Ishikawa (cell line): ENCODE measurements around the gene DNAJC5.

Source experiments
- CEBPB ChIP-seq: IDR thresholded peaks from 2 replicates; pipeline ENCODE4 v1.6.1; 2012
- CREB1 ChIP-seq: IDR thresholded peaks from 2 replicates; pipeline ENCODE4 v1.6.1; 2012; ENCODE audit warnings: low read depth
- EGR1 ChIP-seq: IDR thresholded peaks from 2 replicates; pipeline ENCODE4 v1.6.1; 2012
- EP300 ChIP-seq: IDR thresholded peaks from 2 replicates; pipeline ENCODE4 v1.6.1; 2012; ENCODE audit warnings: borderline replicate concordance
- FOXM1 ChIP-seq: IDR thresholded peaks from 2 replicates; pipeline ENCODE4 v1.6.1; 2012; ENCODE audit warnings: low read depth, borderline replicate concordance
- MAX ChIP-seq: IDR thresholded peaks from 2 replicates; pipeline ENCODE4 v1.6.1; 2012
- NFIC ChIP-seq: IDR thresholded peaks from 2 replicates; pipeline ENCODE4 v1.6.1; 2012
- RAD21 ChIP-seq: IDR thresholded peaks from 2 replicates; pipeline ENCODE4 v1.6.1; 2012; ENCODE audit warnings: low read depth
- REST ChIP-seq: IDR thresholded peaks from 2 replicates; pipeline ENCODE4 v1.6.1; 2012; ENCODE audit warnings: low read depth, mild to moderate bottlenecking
- TAF1 ChIP-seq: IDR thresholded peaks from 2 replicates; pipeline ENCODE4 v1.6.1; 2012; ENCODE audit warnings: low read depth, mild to moderate bottlenecking
- TCF12 ChIP-seq: IDR thresholded peaks from 2 replicates; pipeline ENCODE4 v1.6.1; 2012; ENCODE audit warnings: low read depth
- TEAD4 ChIP-seq: IDR thresholded peaks from 2 replicates; pipeline ENCODE4 v1.6.1; 2012
- YY1 ChIP-seq: IDR thresholded peaks from 2 replicates; pipeline ENCODE4 v1.6.1; 2012; ENCODE audit warnings: low read depth
- ZBTB7A ChIP-seq: IDR thresholded peaks from 2 replicates; pipeline ENCODE4 v1.6.1; 2012; ENCODE audit warnings: low read depth
- TF ChIP-seq, protein P1 (sequence below): IDR thresholded peaks from 2 replicates; pipeline ENCODE4 v1.6.1; 2012

DNAJC5 gene

GRCh38 chr20:63967330-63968135, 72.6 kb downstream of the DNAJC5 start:
- TF ChIP-seq, protein P1, sequence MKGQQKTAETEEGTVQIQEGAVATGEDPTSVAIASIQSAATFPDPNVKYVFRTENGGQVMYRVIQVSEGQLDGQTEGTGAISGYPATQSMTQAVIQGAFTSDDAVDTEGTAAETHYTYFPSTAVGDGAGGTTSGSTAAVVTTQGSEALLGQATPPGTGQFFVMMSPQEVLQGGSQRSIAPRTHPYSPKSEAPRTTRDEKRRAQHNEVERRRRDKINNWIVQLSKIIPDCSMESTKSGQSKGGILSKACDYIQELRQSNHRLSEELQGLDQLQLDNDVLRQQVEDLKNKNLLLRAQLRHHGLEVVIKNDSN: no peak
- no peak for TF ChIP-seq ZBTB7A
- no peak for TF ChIP-seq TEAD4
- no peak for TF ChIP-seq CREB1
- TF ChIP-seq FOXM1: no peak
- TF ChIP-seq RAD21: no peak
- TF ChIP-seq CEBPB: no peak
- no peak for TF ChIP-seq NFIC
- TF ChIP-seq YY1: no peak
- TF ChIP-seq TCF12: no peak
- TF ChIP-seq EGR1: no peak
- no peak for TF ChIP-seq TAF1
- no peak for TF ChIP-seq MAX
- no peak for TF ChIP-seq EP300
- TF ChIP-seq REST: no peak

DNA sequence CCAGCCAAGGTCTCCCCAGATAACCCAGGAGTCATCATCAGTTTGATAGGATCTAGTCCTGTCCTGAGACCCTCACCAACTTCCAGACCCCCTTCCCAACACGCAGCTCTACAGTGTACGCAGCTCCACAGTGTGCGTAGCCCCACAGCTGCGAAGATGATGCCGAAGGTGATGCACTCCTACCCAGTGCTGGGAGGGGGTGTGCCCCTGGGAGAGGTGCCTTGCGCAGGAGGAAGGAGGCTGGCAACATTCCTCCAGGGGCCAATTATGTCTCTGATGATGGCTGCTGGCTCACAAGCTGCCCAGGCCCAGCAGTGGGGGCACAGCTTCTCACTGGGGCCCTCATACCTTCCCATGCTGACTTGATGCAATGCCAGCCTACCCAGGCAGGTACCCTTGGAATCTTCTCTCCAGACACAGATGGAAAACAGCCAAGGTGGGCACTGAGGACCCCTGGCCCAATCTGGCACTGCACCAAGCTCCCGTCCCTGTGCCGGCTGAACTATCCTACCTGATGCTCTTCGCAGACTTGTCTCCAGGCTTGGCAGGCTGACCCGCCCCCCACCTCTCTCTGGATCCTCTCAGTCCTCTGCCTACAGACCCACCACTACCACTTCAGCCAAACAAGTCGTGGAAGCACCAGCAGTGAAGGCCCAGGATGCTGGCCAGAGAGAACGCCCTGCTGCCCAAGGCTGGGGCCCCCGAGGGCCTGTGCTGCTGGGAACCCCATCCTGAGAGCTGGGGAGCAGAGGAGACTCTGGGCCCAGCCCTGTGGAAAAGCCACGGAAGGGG, 73.4 kb downstream of the DNAJC5 start:
- TF ChIP-seq NFIC (no peak), EGR1 (no peak), MAX (no peak), YY1 (no peak), TCF12 (no peak), RAD21 (no peak), TEAD4 (no peak), CREB1 (no peak), EP300 (no peak), TAF1 (no peak), REST (no peak), CEBPB (no peak), ZBTB7A (no peak), FOXM1 (no peak)
- TF ChIP-seq, protein P1: no peak

DNA sequence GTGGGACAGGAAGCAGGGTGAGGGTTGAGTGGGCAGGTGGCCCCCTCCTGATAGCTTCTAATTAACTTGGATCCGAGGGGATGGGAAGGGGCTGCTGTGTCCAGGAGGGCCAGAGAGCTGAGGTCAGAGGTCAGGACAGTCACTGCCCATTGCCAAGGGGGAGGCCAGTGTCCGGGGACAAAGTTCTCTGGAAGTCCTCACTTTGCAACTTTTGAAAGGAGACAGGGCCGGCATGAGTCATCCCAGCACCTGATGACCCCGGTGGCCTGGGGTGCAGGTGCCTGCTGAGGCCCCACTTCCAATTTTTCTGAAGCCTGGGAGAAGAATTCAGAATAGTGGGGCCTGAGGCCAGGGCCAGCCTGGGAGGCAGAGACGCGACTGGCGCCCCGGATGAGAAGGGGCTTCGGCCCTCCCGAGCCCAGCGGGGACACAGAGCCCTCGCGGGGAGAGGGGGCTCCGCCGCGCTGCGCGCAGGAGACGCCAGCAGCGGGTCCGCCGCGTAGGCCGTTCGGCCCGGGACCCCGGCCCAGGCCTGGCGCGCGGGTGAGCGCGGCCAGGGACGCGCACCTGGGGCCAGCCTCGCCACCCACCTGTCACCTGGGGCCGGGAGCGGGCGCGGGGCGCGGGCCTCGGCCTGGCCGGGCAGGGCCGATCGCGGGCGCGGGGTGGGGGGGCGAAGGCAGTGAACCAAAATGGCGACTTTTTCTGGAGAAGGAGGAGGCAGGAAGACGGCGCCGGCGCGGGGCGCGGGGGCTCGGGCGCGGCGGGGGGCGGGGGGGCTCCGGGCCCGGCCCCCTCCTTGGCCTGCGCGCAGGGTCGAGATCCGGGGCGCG, 74.2 kb downstream of the DNAJC5 start:
- TF ChIP-seq REST: no peak
- TF ChIP-seq EP300: no peak
- TF ChIP-seq YY1: peak; percentile 61; the same call in 1 of the 2 replicates
- no peak; the same call in 1 of the 2 replicates for TF ChIP-seq MAX
- TF ChIP-seq TAF1: 0 out of 2 replicates have a peak, but pooled peaks have one; percentile 11
